Progenitor cell of endocrine pancreas (in vitro differentiated cells): Measurements from ENCODE around the gene HS3ST6. TPM values are rescaled to one million over a fixed set of nuclear protein-coding genes. Genes with fewer than 3 reads are reported as not detected.
A peak's percentile ranks its signal among the peaks of the same experiment; 100 is the strongest.

Experiments used
- DNase-seq: peaks from one replicate; pipeline ENCODE4 v3.0.0; 2021; ENCODE audit warnings: low spot score; ENCODE audit not compliant: unreplicated experiment
- H3K27ac Mint-ChIP-seq: 2 replicates; pipeline ENCODE4 v1.8.0; 2021; ENCODE audit warnings: mild to moderate bottlenecking, moderate library complexity, mixed read lengths
- H3K27me3 Mint-ChIP-seq: 2 replicates; pipeline ENCODE4 v1.8.0; 2021; ENCODE audit warnings: mixed read lengths
- H3K36me3 Mint-ChIP-seq: 2 replicates; pipeline ENCODE4 v1.8.0; 2022; ENCODE audit warnings: mixed read lengths; ENCODE audit not compliant: insufficient read depth
- H3K4me1 Mint-ChIP-seq: 2 replicates; pipeline ENCODE4 v1.8.0; 2021; ENCODE audit warnings: low read depth, mixed read lengths
- H3K4me3 Mint-ChIP-seq: 2 replicates; pipeline ENCODE4 v1.8.0; 2021; ENCODE audit warnings: low read depth, mild to moderate bottlenecking, moderate library complexity, mixed read lengths
- H3K9me3 Mint-ChIP-seq: 2 replicates; pipeline ENCODE4 v1.8.0; 2021; ENCODE audit warnings: low read depth, mixed read lengths
- CTCF ChIP-seq: fragments of 200-600 bp; sonication (generic); IDR thresholded peaks from one replicate; pipeline ENCODE4 v1.5.0; 2021; ENCODE audit warnings: antibody characterized with exemption, mild to moderate bottlenecking; ENCODE audit not compliant: unreplicated experiment
- total RNA-seq: library from RNA; stranded (reverse); gene quantifications from 2 replicates; pipeline ENCODE4 v1.2.1, GENCODE V29; 2021

Gene HS3ST6
- total RNA-seq, 1 donor from 2014 or later: 0.46 TPM

GRCh38 chr16:1930338-1930720 is 12.1 kb upstream of the HS3ST6 start:
- Mint-ChIP-seq H3K27me3 (peaks cover 18% of the 10 kb centered on the region), H3K9me3 (no peaks in the 10 kb centered on the region), H3K27ac (no peak overlapping the region), H3K4me1 (peaks cover 2% of the 10 kb centered on the region), H3K4me3 (no peak overlapping the region), H3K36me3 (peaks cover 1% of the 10 kb centered on the region)
- DNase-seq: no peak
- no peak for TF ChIP-seq CTCF

GRCh38 chr16:1929578-1930337 is 11.5 kb upstream of the HS3ST6 start:
- Mint-ChIP-seq H3K36me3 (peaks cover 1% of the 10 kb centered on the region), H3K27me3 (peaks cover 20% of the 10 kb centered on the region), H3K9me3 (no peaks in the 10 kb centered on the region), H3K4me1 (peaks cover 2% of the 10 kb centered on the region), H3K4me3 (peak overlapping the region; percentile 55), H3K27ac (no peak overlapping the region)
- DNase-seq: peak; percentile 96
- TF ChIP-seq CTCF: peak; percentile 93

GRCh38 chr16:1929105-1929504 is 10.9 kb upstream of the HS3ST6 start:
- H3K4me1 Mint-ChIP-seq: peaks cover 2% of the 10 kb centered on the region
- no peaks in the 10 kb centered on the region for H3K9me3 Mint-ChIP-seq
- peaks cover 26% of the 10 kb centered on the region for H3K27me3 Mint-ChIP-seq
- no peak for TF ChIP-seq CTCF
- H3K4me3 Mint-ChIP-seq: peak overlapping the region; percentile 68
- H3K27ac Mint-ChIP-seq: no peak overlapping the region
- no peak for DNase-seq
- peaks cover 1% of the 10 kb centered on the region for H3K36me3 Mint-ChIP-seq

DNA sequence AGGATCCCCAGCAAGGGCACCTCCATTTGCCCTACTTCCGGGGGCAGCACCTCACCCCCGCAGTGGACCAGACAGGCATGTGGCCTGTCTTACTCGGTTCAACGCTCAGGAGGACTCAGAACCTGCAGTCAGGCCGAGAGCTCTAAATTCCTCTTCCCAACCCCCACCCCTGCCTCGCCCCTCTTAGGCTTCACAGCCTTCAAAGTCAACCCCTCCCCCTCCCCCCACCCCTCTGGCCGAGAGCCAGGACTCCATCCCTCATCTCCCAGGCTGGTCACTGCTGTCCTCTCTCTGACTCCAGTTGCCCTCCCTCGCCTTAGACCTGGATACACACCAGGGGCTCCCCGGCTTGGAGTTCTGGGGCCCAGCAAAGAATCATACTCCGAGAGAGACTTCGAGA is 8.1 kb upstream of the HS3ST6 start:
- no peaks in the 10 kb centered on the region for H3K36me3 Mint-ChIP-seq
- H3K27ac Mint-ChIP-seq: no peak overlapping the region
- no peak overlapping the region for H3K4me3 Mint-ChIP-seq
- peaks cover 2% of the 10 kb centered on the region for H3K4me1 Mint-ChIP-seq
- no peak for DNase-seq
- H3K9me3 Mint-ChIP-seq: no peaks in the 10 kb centered on the region
- H3K27me3 Mint-ChIP-seq: peaks cover 40% of the 10 kb centered on the region
- TF ChIP-seq CTCF: no peak

- TF ChIP-seq CTCF: no peak
- Mint-ChIP-seq H3K4me3 (no peak overlapping the region), H3K36me3 (no peaks in the 10 kb centered on the region), H3K9me3 (no peaks in the 10 kb centered on the region), H3K27ac (no peak overlapping the region), H3K4me1 (peaks cover 1% of the 10 kb centered on the region), H3K27me3 (peaks cover 48% of the 10 kb centered on the region)
- DNase-seq: no peak
Measured at GRCh38 chr16:1924095-1924494, 5.9 kb upstream of the HS3ST6 start.
